Activated T-helper 2 cell treated with anti-CD3 and anti-CD28 coated beads, Interferon-gamma antibody, Interleukin-2, Interleukin-4, amounts not matched to agents 10 μg/mL and 5 μg/mL and 100 μg/mL, durations not matched to agents 14 hours and 24 hours and 36 hours (primary cell): ENCODE results near the gene RAB3GAP2. TPM values are rescaled to one million over a fixed set of nuclear protein-coding genes. Genes with fewer than 3 reads are reported as not detected.
A peak's percentile ranks its signal among the peaks of the same experiment; 100 is the strongest.
"Not testable (repeated sequence)": the region's sequence is repeated elsewhere in the genome, so short reads cannot be mapped to it uniquely, and the experiment has no call there.

Experiments
- DNase-seq: peaks from one replicate; pipeline ENCODE4 v3.0.0; 2021; ENCODE audit warnings: low spot score
- H3K27ac Mint-ChIP-seq: one replicate; pipeline ENCODE4 v1.8.0; 2021; ENCODE audit warnings: mixed read lengths
- H3K27me3 Mint-ChIP-seq: one replicate; pipeline ENCODE4 v1.8.0; 2021; ENCODE audit warnings: low read depth, mixed read lengths
- H3K36me3 Mint-ChIP-seq: one replicate; pipeline ENCODE4 v1.8.0; 2021; ENCODE audit warnings: low read depth, mixed read lengths
- H3K4me1 Mint-ChIP-seq: one replicate; pipeline ENCODE4 v1.8.0; 2021; ENCODE audit warnings: low read depth, mixed read lengths
- H3K4me3 Mint-ChIP-seq: one replicate; pipeline ENCODE4 v1.8.0; 2021; ENCODE audit warnings: low read depth, mild to moderate bottlenecking, moderate library complexity, mixed read lengths
- H3K9me3 Mint-ChIP-seq: one replicate; pipeline ENCODE4 v1.8.0; 2021; ENCODE audit warnings: mixed read lengths
- intact Hi-C: fragments of 100-400 bp; cut with micrococcal nuclease; formaldehyde crosslinking; loops from one replicate; pipeline ENCODE4 v1.15.1; 2023
- total RNA-seq: library from RNA; stranded (reverse); gene quantifications from 2 replicates; pipeline ENCODE4 v1.2.3, GENCODE V29; 2022

Gene RAB3GAP2
- total RNA-seq, 1 donor from 2014 or later = 60.7 TPM

- DNase-seq = no peak
- no peaks in the 10 kb centered on the region for H3K9me3 Mint-ChIP-seq
- intact Hi-C loops = no loop called here
- H3K27me3 Mint-ChIP-seq = no peaks in the 10 kb centered on the region
- peak overlapping the region; percentile 59 for H3K27ac Mint-ChIP-seq
- H3K4me1 Mint-ChIP-seq = peaks cover 11% of the 10 kb centered on the region
- H3K4me3 Mint-ChIP-seq = no peak overlapping the region
- peaks cover 64% of the 10 kb centered on the region for H3K36me3 Mint-ChIP-seq
These were observed 135.1 kb downstream of the RAB3GAP2 start for GRCh38 chr1:220137019-220137786.

GRCh38 chr1:220135755-220136154 lies 136.5 kb downstream of the RAB3GAP2 start:
- intact Hi-C loops = no loop called here
- H3K27ac Mint-ChIP-seq = peak overlapping the region; percentile 19
- no peak overlapping the region for H3K4me3 Mint-ChIP-seq

GRCh38 chr1:220129479-220130210 lies 142.6 kb downstream of the RAB3GAP2 start:
- no peak for DNase-seq

More at GRCh38 chr1:220135755-220136154, 136.5 kb downstream of the RAB3GAP2 start:
- H3K27me3 Mint-ChIP-seq = no peaks in the 10 kb centered on the region
- H3K4me1 Mint-ChIP-seq = peaks cover 11% of the 10 kb centered on the region
- peaks cover 55% of the 10 kb centered on the region for H3K36me3 Mint-ChIP-seq
- no peak for DNase-seq
- no peaks in the 10 kb centered on the region for H3K9me3 Mint-ChIP-seq

DNA sequence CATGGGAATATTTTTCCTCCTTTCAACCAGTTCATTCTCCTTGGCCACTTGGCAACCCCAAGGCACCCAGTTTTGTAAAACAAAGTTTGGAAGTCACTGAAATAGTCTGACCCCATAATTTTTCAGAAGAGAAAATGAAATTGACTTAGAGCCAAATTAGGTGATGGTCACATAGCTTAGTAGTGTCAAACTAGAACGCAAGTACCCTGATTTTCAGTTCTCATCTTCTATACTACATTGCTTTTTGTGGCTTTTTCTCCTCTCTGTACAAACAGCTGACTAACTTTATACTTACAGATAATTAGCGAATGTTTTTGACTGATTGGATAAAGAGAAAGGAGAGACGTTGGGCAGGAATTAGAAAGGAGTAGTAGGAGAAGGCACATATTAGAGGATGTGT lies 145.2 kb downstream of the RAB3GAP2 start:
- Mint-ChIP-seq H3K36me3 (peaks cover 56% of the 10 kb centered on the region), H3K9me3 (peaks cover 5% of the 10 kb centered on the region), H3K4me3 (no peak overlapping the region), H3K27ac (no peak overlapping the region), H3K4me1 (peaks cover 10% of the 10 kb centered on the region), H3K27me3 (no peaks in the 10 kb centered on the region)
- DNase-seq = no peak
- intact Hi-C loops = no loop called here

More at GRCh38 chr1:220129479-220130210, 142.6 kb downstream of the RAB3GAP2 start:
- intact Hi-C loops = no loop called here
- H3K27ac Mint-ChIP-seq = no peak overlapping the region
- H3K4me3 Mint-ChIP-seq = no peak overlapping the region
- peaks cover 3% of the 10 kb centered on the region for H3K4me1 Mint-ChIP-seq
- H3K36me3 Mint-ChIP-seq = peaks cover 61% of the 10 kb centered on the region
- H3K9me3 Mint-ChIP-seq = peaks cover 5% of the 10 kb centered on the region
- no peaks in the 10 kb centered on the region for H3K27me3 Mint-ChIP-seq

DNA sequence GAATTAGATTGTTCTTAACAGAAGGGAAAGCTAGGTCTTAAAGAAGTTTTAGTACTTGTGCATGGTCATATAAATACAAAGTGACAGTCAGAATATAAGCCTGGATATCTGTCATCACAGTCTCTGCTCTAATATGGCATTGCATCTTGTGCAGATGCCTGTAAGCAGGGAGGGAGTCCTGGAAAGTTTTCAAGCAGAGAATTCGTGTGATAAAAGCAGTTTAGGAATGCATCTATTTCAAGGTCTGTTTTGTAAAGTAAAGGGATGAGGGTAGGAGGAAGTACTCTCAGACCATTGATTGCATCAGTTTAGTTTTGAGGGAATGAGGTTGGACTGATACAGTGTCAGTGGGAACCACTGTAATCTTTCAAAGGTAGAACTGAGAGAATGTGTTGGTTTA lies 147.7 kb downstream of the RAB3GAP2 start:
- Mint-ChIP-seq H3K27ac (peak overlapping the region; percentile 4), H3K27me3 (no peaks in the 10 kb centered on the region), H3K4me1 (peaks cover 11% of the 10 kb centered on the region), H3K36me3 (peaks cover 41% of the 10 kb centered on the region), H3K4me3 (no peak overlapping the region), H3K9me3 (peaks cover 3% of the 10 kb centered on the region)
- intact Hi-C loops = no loop called here
- no peak for DNase-seq

GRCh38 chr1:220123889-220124288 lies 148.4 kb downstream of the RAB3GAP2 start:
- Mint-ChIP-seq H3K4me3 (no peak overlapping the region), H3K27ac (no peak overlapping the region), H3K4me1 (peaks cover 11% of the 10 kb centered on the region), H3K9me3 (no peaks in the 10 kb centered on the region), H3K36me3 (peaks cover 39% of the 10 kb centered on the region), H3K27me3 (no peaks in the 10 kb centered on the region)
- DNase-seq = no peak
- intact Hi-C loops = no loop called here

DNA sequence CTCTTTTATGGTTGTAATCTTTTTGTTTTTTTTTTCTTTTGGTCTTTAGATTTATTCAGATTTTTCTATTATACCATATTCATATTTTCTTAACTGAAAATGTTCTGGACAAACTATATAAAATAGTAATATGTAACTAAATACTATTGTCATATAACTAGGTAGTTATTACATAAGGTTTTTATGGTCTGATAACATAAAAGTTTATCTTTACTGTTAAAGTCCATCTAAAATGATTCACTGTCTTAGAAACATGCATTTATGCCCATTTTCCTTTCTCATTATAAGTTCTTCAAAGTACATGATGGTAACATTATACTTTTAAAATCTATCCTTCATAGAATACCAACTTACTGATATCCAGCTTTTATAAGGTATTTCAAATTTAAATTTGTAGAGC lies 149.2 kb downstream of the RAB3GAP2 start:
- Mint-ChIP-seq H3K27ac (no peak overlapping the region), H3K27me3 (no peaks in the 10 kb centered on the region), H3K4me1 (peaks cover 11% of the 10 kb centered on the region), H3K4me3 (no peak overlapping the region), H3K36me3 (peaks cover 33% of the 10 kb centered on the region), H3K9me3 (no peaks in the 10 kb centered on the region)
- intact Hi-C loops = no loop called here
- no peak for DNase-seq

DNA sequence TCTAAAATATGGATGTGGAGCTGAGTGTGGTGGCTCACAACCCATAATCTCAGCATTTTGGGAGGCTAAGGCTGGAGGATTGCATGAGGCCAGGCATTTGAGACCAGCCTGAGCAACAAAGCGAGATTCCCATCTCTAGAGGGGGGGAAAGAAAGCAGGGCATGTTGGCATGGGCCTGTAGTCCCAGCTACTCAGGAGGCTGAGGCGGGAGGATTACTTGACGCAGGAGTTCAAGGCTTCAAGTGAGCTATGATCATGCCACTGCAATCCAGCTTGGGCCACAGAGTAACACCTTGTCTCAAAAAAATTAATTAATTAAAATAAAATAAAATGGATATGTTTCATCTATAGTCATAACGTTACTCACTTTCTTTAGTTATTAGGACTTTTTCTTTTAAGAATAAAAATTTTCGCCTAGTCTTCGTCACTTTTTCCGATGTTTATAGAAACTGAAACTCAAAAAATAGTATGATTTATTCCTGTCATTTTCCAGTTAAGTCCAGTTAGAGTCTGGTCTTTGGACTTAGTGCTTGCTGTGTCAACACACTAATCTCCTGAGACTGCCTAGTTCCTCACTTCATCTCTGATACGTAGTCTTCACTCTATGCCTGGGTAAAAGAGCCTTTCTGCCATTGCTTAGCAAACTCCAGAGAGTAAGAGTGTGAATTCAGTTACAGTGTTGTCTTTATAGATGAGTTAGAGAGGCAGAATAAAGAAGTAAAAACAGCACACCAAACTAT lies 150.3 kb downstream of the RAB3GAP2 start:
- Mint-ChIP-seq H3K9me3 (no peaks in the 10 kb centered on the region), H3K27ac (peak overlapping the region; percentile 27), H3K36me3 (peaks cover 25% of the 10 kb centered on the region), H3K4me3 (no peak overlapping the region), H3K4me1 (peaks cover 11% of the 10 kb centered on the region), H3K27me3 (no peaks in the 10 kb centered on the region)
- no peak for DNase-seq
- intact Hi-C loops = no loop called here

GRCh38 chr1:220119043-220119512 lies 153.2 kb downstream of the RAB3GAP2 start:
- Mint-ChIP-seq H3K9me3 (no peaks in the 10 kb centered on the region), H3K36me3 (peaks cover 30% of the 10 kb centered on the region), H3K4me3 (no peak overlapping the region), H3K27me3 (no peaks in the 10 kb centered on the region), H3K4me1 (peaks cover 5% of the 10 kb centered on the region), H3K27ac (no peak overlapping the region)
- DNase-seq = no peak
- intact Hi-C loops = no loop called here

- H3K4me3 Mint-ChIP-seq = no peak overlapping the region
- H3K27ac Mint-ChIP-seq = no peak overlapping the region
- no peaks in the 10 kb centered on the region for H3K9me3 Mint-ChIP-seq
- intact Hi-C loops = no loop called here
- no peak for DNase-seq
- peaks cover 7% of the 10 kb centered on the region for H3K4me1 Mint-ChIP-seq
- H3K27me3 Mint-ChIP-seq = no peaks in the 10 kb centered on the region
- H3K36me3 Mint-ChIP-seq = peaks cover 55% of the 10 kb centered on the region
These were observed 159.0 kb downstream of the RAB3GAP2 start for GRCh38 chr1:220113136-220113695.

GRCh38 chr1:220112600-220112999 lies 159.7 kb downstream of the RAB3GAP2 start:
- H3K27ac Mint-ChIP-seq, H3K4me1 Mint-ChIP-seq, intact Hi-C loops, DNase-seq, H3K9me3 Mint-ChIP-seq, H3K27me3 Mint-ChIP-seq, H3K4me3 Mint-ChIP-seq: not testable (repeated sequence)
- H3K36me3 Mint-ChIP-seq = peaks cover 59% of the 10 kb centered on the region

- H3K4me3 Mint-ChIP-seq, intact Hi-C loops, H3K27ac Mint-ChIP-seq, H3K9me3 Mint-ChIP-seq, H3K4me1 Mint-ChIP-seq, H3K27me3 Mint-ChIP-seq, DNase-seq: not testable (repeated sequence)
- peaks cover 68% of the 10 kb centered on the region for H3K36me3 Mint-ChIP-seq
These were observed 161.8 kb downstream of the RAB3GAP2 start for GRCh38 chr1:220110473-220110872.
